Activated CD4-positive, CD25-positive, alpha-beta regulatory T cell treated with anti-CD3 and anti-CD28 coated beads, Interleukin-2, amount 50 U/mL, for 72 hours (primary cell): ENCODE results near the gene CPSF7.
A peak's percentile ranks its signal among the peaks of the same experiment; 100 is the strongest.
"Not testable (repeated sequence)": the region's sequence is repeated elsewhere in the genome, so short reads cannot be mapped to it uniquely, and the experiment has no call there.

Experiments used
- DNase-seq: peaks from one replicate; pipeline ENCODE4 v3.0.0; 2021

The CPSF7 gene, protein sequence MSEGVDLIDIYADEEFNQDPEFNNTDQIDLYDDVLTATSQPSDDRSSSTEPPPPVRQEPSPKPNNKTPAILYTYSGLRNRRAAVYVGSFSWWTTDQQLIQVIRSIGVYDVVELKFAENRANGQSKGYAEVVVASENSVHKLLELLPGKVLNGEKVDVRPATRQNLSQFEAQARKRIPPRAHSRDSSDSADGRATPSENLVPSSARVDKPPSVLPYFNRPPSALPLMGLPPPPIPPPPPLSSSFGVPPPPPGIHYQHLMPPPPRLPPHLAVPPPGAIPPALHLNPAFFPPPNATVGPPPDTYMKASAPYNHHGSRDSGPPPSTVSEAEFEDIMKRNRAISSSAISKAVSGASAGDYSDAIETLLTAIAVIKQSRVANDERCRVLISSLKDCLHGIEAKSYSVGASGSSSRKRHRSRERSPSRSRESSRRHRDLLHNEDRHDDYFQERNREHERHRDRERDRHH

DNA sequence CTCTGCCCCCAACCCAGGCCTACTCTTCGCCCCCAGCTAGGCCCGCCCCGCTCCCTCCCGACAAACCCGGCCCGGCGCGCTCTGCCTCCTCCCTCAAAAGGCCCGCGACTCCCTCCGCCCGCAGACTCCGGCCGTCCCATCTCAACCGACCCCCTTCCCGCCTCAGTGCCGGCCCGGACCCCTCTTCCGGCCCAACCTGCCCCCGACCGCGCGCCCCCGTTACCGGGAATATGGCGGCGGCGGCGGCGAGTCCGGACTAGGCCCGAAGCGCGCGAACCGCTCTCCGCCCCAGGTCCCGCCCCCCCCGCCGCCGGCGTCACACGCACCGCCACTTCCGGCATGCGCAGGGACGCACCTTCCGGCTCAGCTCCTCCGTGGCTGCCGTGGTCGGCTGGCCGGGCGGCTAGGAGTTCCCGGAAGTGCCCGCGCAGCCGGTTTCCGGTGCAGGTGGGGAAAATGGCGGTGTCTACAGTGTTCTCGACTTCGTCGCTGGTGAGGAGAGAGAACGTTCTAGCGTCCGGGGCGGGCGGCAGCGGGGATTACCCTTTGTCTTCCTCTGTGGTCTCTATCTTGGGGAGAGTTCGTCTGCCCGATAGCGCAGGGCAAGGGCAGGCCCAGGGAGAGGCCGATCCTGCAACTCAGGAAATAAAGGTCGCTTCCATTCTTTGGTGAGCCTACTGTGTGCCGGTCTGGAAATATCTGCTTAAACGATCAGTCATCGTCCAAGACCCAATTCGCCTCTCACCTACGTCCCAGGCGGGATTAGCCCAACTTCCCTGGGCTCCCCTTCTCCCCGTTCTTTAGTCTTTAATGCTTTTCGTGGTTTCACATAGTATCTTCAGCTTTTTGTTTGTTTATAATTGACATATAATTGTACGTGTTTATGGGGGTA is at the start of gene CPSF7, which contains the start of gene SDHAF2:
CPSF7 (minus strand) TSS at position 285 of the 892 bp plus-strand sequence. CDS start 740 bp downstream, outside the sequence.
SDHAF2 (plus strand) TSS at position 434 of the 892 bp plus-strand sequence; CDS start at position 457, 23 bp downstream.
- DNase-seq, result peak; percentile 97

DNA sequence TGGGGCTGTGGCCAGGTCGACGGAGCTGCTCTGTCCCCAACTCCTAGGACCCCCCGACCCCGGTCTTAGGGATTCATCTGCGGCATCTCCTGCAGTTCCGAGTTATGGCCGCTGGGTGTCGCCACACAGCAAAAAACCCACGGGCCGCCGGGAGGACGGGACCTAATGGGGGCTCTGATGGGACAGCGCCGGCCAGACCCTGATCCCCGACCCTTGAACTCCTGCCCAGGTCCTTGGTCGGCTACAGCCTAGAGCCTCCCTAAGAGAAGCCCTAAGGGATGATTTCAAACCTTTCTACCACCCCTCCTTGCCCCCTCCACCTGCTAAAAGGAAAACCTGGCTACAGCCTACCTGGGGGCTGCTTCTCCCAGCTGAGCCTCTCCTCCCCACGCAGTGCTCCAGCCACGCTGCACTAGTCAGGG is 48.0 kb upstream of the CPSF7 start:
- peak; percentile 66 for DNase-seq

DNA sequence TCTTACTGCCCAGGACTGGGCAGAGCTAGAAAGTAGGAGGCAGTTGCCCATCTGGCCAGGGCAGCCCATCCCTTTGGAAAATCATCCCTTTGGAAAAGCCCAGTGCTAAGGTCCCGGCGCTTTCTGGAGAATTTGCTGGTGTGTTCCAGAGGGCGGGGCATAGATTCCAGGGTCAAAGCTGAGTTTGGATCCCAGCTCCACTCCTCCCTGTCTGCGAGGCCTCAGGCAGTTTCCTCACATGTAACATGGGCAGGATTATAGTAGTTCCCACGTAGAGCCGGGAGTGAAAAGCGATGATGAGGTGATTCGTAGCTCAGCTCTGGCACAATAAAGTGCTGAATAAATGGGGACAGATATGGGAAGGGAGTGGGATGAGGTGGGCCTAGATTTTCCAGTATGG is 47.4 kb upstream of the CPSF7 start:
- DNase-seq, result no peak

DNA sequence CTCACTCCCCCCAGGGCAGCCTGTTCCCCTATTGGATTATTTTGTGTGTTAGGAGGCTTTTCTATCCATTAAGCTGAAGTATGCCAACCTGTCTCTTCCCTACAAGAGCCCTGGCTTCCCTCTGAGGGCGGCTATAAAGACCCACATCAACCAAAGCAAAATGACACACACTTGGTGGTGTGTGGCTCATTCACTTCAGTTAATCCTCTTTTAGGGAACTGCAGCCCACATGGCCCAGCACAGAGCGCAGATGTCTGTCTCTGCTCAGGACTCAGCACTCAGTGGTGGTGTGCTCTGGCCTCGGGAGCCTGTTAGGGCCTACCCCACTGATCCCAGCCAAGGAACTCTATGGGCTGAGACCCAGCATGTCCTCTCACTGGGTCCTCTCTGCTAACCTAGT is 46.6 kb upstream of the CPSF7 start:
- DNase-seq, result no peak

DNA sequence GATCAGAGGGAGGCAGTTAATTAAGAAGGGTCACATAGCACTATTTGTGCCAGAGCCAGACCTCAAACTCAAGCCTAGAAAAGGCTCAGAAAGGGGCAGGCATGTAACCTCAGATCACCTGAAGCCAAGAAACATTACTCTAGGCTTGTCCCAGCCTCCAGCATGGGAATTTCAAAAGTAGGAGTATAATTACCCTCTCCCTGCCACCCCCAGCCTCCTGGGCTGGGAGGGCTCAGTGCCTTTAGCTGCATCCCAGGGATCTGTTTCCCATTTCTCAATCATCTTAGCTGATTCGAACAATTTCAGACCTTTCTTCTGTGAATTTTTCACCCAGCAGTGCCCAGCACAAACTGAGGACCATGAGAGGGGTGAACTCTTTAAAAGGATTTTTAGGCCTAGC is 45.7 kb upstream of the CPSF7 start:
- no peak for DNase-seq

DNA sequence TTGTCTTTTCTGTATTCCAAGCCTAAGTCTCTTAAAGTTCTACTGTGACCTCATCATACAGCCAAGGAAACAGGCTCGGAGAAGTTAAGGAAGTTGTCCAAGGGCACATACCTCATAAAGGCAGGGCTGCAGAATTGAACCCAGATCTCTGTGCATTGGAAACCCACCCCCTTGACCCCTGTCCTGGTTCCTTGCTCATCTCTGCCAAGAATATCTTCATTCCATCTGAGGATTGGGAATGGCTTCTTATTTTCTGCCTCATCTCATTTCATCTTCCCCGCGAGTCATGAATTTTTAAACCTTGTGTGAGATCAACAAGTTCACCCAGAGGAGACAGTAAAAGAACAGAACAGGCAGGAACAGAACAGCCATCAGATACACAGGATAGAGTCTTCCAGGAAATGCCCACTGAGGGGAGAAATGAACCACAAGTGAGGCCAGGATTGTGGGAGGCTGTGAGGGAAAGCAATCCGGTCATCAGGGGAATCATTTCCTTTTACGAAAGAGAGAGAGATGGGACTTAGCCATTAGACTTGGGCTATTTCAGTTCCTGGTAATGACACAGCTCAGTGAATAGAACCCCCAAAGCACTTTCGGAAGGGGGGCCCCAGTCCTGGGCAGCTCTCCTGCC is 44.4 kb upstream of the CPSF7 start:
- no peak for DNase-seq

DNA sequence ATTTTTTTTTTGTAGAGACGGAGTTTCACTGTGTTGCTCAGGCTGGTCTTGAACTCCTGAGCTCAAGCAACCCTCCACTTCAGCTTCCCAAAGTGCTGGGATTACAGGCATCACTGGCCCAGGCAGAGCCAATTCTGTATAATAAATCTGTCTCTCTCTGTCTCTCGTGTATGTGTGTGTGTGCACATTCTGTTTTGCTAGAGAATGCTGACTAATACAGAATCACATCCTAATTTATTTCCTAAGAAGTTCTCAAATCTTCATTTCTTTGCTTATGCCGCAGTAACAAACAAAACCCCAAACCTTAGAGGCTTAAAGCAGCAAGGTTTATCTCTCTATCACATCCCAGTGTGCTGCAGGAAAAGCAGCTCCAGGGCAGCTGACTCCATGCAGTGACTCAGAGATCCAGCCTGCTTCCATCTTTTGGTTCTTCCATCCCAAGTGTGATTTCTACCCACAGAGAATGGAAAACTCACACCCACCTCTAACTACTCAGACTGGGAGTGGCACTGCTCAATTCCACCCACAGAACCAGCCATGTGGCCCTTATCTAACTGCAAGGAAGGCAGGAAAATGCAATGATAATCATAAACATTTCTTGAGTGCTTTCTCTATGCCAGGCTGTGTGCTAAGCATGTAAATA is 43.7 kb upstream of the CPSF7 start:
- DNase-seq, result no peak

DNA sequence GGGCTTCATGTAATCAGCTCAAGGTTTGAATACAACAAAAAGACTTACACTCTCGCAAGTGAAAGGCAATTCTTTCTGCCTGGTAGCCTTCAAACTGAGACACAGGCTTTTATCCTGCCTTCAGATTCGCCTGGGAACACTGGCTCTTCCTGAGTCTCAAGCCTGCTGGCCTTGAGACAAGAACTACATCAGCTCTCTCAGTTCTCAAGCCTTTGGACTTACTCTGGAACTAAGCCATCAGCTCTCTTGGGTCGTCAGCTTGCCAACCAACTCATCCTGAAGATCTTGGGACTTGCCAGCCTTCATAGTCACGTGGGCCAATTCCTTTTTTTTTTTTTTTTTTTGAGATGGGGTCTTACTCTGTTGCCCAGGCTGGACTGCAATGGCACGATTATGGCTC is 43.1 kb upstream of the CPSF7 start:
- DNase-seq, result no peak

DNA sequence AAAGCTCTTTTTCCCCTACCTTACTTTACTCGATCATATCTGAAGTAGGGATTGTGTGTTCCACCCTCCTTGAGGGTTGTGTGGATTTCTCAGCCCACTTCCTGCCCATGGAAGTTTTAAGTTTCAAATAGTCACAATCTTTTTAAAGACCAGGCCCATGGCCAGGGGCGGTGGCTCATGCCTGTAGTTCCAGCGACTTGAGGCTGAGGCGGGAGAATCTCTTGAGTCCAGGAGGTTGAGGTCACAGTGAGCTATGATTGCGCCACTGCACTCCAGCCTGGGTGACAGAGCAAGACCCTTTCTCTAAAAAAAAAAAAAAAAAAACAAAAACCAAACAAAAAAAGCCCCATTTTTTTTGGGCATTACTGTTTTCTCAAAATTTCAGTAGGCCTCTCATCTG is 42.5 kb upstream of the CPSF7 start:
- DNase-seq, result no peak

DNA sequence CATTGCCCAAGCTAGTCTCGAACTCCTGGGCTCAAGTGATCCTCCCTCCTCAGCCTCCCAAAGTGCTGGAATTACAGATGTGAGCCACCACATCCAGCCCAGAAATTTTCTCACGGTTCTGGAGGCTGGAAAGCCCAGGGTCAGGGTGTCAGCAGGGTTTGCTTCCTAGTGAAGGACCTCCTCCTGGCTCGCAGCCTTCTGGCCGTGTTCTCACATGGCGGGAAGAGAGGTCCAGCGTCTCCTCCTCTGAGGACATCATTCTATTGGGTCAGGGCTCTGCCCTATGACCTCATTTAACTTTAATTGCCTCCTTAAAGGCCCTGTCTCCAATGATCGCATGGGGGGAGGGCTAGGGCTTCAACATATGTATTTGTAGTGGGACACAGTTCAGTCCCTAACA is 38.2 kb upstream of the CPSF7 start:
- no peak for DNase-seq

DNA sequence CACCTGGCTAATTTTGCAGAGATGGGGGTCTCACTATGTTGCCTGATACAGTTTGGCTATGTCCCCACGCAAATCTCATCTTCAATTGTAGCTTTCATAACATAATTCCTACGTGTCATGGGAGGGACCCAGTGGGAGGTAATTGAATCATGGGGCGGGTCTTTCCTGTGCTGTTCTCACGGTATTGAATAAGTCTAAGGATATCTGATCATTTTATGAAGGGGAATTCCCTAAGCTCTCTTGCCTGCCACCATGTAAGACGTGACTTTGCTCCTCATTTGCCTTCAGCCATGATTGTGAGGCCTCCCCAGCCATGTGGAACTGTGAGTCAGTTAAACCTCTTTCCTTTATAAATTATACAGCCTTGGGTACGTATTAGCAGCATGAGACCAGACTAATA is 37.8 kb upstream of the CPSF7 start:
- DNase-seq, result not testable (repeated sequence)

DNA sequence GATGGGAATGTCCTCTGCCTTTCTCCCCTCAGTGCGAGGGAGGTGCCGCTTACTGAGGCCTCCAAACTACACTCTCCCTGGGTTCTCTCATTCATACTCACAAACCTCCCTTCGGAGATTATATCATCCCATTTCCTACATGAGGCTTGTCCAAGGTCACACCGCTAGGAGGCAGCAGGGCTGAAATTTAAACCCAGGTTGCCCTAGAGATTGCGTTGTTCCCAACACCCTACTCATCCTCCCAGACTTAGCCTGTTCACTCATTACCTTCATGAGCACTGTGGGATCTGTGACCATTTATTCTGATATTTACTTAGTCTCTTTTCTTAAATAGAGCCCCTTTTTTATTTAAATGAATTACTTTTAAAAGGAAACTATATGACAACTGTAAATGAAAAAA is 31.2 kb upstream of the CPSF7 start:
- DNase-seq, result no peak

DNA sequence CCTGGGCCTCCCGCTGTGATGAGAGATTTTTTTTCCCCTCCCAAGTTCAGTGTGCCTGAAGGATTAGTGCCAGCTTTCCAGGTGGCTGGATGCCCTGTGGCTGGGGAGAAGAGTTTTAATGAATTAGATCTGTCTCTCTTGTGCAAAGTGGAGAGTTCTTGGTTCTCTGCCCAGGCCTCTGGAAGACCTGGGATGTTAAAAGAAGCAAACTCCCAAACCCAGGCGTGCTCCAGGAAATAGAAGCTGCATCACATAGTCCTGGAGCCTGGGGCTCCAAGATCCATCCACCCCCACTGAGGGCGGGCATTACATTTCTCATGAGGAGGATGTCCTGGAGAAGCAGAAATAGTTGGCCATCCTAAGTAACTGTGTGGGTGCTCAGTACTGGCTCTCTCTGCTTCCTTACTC is 30.7 kb upstream of the CPSF7 start:
- DNase-seq, result no peak

DNA sequence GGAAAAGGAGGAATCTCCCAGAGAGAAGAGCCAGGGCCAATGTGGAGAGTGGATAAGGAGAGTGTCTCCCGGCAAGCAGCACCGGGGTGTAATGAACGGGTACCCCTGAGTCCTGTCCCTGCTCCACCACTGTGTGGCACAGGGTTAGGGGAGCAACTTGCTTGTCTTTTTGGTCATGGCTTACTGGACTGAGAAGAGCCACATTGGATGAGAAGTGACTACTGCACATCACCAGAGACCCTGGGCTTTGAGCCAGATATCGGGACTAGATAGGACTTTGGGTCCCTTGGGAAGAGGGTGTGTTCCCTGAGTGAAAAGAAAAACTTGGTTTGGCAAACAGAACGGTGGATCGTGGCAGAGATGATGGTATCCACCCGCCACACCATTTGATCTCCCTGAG is 24.7 kb upstream of the CPSF7 start:
- no peak for DNase-seq

DNA sequence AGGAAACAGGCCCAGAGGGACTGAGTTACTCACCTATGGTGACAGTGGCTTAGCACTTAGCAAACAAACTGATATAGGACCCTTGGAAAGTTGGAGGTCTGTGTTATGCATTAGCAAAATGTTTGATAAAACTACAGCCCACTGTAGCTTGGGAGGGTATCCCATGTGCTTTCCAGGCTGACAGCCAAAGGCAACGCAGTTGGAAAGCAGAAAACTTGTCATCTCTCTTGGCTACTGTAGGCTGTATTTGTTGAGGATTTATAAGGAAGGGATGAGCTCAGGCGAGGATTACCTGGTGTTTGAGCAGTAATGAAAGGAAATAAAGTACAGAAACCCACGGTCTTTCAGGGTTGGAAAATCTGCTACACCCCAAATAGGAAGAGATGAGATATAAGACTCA is 23.9 kb upstream of the CPSF7 start:
- DNase-seq, result no peak

DNA sequence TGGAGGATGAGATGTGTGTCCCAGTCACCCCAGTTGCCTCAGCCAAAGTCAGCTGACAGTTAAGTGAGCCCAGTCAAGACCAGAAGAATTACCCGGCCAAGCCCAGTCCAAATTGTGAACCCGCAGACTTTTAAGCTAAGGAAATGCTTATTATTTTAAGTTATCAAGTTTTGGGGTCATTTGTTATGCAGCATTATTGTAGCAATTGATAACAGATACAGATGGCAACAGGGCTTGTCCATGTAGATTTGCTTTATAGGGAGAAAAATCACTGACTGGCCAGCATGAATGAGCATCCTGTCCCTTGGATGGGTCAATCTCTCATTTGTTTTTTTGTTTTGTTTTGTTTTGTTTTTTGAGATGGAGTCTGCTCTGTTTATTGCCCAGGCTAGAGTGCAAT is 23.1 kb upstream of the CPSF7 start:
- DNase-seq, result no peak

DNA sequence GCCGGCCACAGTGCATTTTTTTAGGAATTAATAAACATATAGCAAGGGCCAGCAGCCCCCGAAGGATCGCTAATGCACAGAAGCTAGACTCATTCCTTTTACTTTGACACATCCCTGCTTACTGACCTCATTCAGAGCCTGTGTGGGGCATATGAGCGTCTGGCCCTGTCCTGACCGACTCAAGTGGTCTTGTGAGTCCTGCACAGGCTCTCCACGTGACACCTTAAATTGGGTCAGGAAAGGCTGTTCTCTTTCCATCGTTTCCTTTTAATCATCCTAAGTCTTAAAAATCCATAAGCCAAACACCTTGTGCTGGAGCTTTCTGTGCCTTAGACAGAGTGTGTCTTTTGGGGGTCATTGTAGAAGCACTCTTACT is 18.8 kb upstream of the CPSF7 start:
- DNase-seq, result no peak

DNA sequence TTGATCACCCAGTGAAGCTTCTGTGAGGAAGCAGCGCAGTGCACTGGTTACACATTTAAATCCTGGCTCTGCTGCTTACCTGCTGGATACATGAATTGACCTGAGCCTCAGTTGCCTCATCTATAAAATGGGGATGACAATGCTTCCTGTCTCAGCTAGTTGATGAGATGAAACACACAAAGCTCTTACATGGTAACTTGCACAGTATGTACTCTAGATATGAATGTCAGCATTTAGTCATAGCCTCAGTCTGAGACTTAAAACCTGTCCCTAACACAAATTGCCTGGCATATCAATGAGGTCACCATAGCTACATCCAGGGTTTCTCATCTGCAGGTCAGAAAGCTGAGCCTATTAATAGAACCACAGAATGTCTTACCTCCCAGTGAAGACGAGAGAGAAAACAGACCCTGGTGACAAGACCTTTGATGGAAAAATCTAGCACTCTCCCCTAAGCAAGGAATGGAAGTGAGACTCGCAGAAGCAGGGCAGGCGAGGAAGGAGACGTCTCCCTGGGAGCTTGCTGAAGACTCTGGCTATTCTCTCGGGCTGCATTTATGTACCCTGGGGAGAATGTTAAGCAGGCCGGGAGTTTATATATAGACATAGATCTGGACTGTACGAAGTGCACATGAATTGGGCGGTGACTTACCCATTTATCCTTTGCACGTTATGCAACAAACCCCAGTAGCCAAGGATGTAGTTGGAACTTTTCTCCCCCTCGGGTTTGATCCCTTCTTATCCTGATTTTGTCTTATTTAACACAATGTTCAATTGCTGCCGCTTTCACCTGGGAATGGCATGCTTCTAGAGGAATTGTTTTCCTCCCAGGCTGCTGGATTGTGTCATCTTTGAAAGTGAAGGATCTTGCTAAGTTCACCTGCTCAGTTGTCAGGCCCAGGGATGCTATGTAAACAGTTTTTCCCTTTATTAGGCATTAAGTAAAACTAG is 18.1 kb upstream of the CPSF7 start:
- DNase-seq, result no peak

DNA sequence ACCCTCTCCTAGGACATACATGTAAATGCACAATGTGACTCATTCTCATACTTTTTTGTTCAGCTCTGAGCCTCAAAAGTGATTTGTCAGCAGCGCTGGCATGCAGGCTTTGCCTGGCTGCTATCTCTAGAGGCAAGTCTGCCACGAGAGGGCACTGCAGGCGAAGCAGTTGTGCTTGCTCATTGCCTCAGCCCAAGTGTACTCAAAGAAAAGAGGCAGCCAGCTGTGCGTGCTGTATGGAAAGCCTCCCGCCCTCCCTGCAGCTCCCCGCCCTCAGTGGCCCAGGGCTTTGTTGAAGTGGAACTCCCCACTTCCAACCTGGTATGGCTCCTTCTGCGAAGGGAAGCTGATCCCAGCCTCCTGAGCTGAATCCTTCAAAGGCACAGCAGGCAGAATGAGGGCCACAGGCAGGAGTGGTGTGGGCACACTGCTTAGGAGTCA is 16.5 kb upstream of the CPSF7 start:
- peak; percentile 68 for DNase-seq

DNA sequence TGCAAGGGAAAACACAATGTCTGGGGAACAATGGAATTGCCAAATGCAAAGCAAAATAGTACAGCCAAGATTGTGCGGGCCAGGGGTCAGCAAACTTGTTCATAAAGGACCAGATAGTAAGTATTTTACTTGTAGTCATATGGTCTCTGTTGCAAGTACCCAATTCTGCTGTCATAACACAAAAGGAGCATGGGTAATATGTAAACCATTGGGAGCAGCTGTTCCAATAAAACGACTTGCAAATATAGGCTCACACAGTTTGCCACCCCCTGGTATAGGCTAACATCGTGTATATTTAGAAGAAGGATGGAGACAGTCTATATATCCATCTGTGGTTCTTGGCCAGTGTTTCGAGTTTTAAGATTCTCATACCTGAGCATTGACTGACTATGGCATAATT is 15.7 kb upstream of the CPSF7 start:
- DNase-seq, result no peak

DNA sequence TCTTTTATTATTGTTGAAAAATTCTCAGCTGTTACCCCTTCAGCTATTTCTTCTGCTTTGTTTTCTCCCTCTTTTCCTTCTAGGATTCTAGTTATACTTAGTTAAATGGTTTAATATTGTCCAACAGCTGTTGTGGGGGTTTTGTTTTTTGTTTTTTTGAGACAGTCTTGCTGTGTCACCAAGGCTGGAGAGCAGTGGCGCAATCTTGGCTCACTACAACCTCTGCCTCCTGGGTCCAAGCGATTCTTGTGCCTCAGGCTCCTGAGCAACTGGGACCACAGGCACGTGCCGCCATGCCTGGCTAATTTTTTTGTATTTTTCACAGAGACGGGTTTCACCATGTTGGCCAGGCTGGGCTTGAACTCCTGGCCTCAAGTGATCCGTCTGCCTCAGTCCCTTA is 12.8 kb upstream of the CPSF7 start:
- no peak for DNase-seq

DNA sequence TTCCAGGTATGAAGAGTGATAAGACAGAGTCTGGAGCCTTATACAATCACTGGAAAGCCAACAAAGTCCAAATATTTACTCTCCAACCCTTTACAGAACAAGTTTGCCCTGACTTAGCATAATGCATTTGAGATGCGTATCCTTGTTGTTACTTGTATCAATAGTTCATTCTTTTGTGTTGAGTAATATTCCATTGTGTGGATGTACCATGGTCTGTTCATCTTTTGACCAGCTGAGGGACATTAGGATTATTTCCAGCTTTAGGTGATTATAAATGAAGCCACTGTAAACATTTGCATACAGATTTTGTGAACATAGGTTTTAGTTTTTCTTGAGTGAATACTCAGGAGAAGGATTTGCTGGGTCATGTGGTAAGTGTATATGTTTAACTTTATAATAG is 9.8 kb upstream of the CPSF7 start:
- DNase-seq, result no peak
